H9 (cell line): Measurements from ENCODE around the gene COG3. TPM values are rescaled to one million over a fixed set of nuclear protein-coding genes. Genes with fewer than 3 reads are reported as not detected.

Experiments
- DNase-seq: peaks from one replicate; pipeline ENCODE4 v3.0.0-alpha.2; 2017
- H2AFZ ChIP-seq: one replicate; pipeline ENCODE4 v1.6.1; 2013; ENCODE audit warnings: mild to moderate bottlenecking, low read length, control low read depth, moderate library complexity
- H2AK5ac ChIP-seq: 2 replicates; pipeline ENCODE4 v1.6.1; 2013; ENCODE audit warnings: low read length, control low read depth, mixed read lengths; ENCODE audit not compliant: insufficient read length
- H2BK120ac ChIP-seq: one replicate; pipeline ENCODE4 v1.6.1; 2013; ENCODE audit warnings: low read depth, mild to moderate bottlenecking, low read length, control low read depth, inconsistent platforms; ENCODE audit not compliant: poor library complexity, severe bottlenecking
- H2BK12ac ChIP-seq: 2 replicates; pipeline ENCODE4 v1.6.1; 2013; ENCODE audit warnings: low read length, control low read depth, mixed read lengths, low read depth; ENCODE audit not compliant: insufficient read length
- H2BK15ac ChIP-seq: 2 replicates; pipeline ENCODE4 v1.6.1; 2013; ENCODE audit warnings: low read depth, low read length, control low read depth
- H2BK20ac ChIP-seq: one replicate; pipeline ENCODE4 v1.6.1; 2013; ENCODE audit warnings: low read depth, mild to moderate bottlenecking, low read length, control low read depth, inconsistent platforms; ENCODE audit not compliant: poor library complexity, severe bottlenecking
- H2BK5ac ChIP-seq: 2 replicates; pipeline ENCODE4 v1.6.1; 2013; ENCODE audit warnings: low read length, control low read depth, mixed read lengths; ENCODE audit not compliant: insufficient read length
- H3K14ac ChIP-seq: 2 replicates; pipeline ENCODE4 v1.6.1; 2013; ENCODE audit warnings: low read length, control low read depth; ENCODE audit not compliant: insufficient read depth
- H3K18ac ChIP-seq: 2 replicates; pipeline ENCODE4 v1.6.1; 2013; ENCODE audit warnings: low read depth, mild to moderate bottlenecking, mixed read lengths, low read length, control low read depth; ENCODE audit not compliant: insufficient read length
- H3K23ac ChIP-seq: 2 replicates; pipeline ENCODE4 v1.6.1; 2013; ENCODE audit warnings: low read length, control low read depth, mixed read lengths, low read depth; ENCODE audit not compliant: insufficient read length
- H3K23me2 ChIP-seq: 2 replicates; pipeline ENCODE4 v1.6.1; 2013; ENCODE audit warnings: low read depth, mild to moderate bottlenecking, mixed read lengths, low read length, control low read depth; ENCODE audit not compliant: insufficient read length, poor library complexity, severe bottlenecking
- H3K27ac ChIP-seq: 2 replicates; pipeline ENCODE4 v1.5.1; 2013; ENCODE audit warnings: low read length, control low read depth, mixed read lengths, low read depth; ENCODE audit not compliant: insufficient read length
- H3K27me3 ChIP-seq: 2 replicates; pipeline ENCODE4 v1.6.1; 2013; ENCODE audit warnings: low read length, control low read depth, inconsistent platforms; ENCODE audit not compliant: insufficient read depth
- H3K4ac ChIP-seq: 2 replicates; pipeline ENCODE4 v1.6.1; 2013; ENCODE audit warnings: low read depth, mild to moderate bottlenecking, control low read depth, inconsistent platforms, low read length, moderate library complexity
- H3K4me1 ChIP-seq: 2 replicates; pipeline ENCODE4 v1.6.1; 2013; ENCODE audit warnings: low read length, control low read depth, inconsistent platforms; ENCODE audit not compliant: insufficient read depth
- H3K4me2 ChIP-seq: 2 replicates; pipeline ENCODE4 v1.6.1; 2013; ENCODE audit warnings: low read length, control low read depth, mixed read lengths; ENCODE audit not compliant: insufficient read length, insufficient read depth
- H3K56ac ChIP-seq: 2 replicates; pipeline ENCODE4 v1.6.1; 2013; ENCODE audit warnings: low read depth, mild to moderate bottlenecking, mixed read lengths, low read length, control low read depth; ENCODE audit not compliant: insufficient read length
- H3K79me1 ChIP-seq: 2 replicates; pipeline ENCODE4 v1.6.1; 2013; ENCODE audit warnings: low read depth, mild to moderate bottlenecking, moderate library complexity, low read length, control low read depth, inconsistent platforms; ENCODE audit not compliant: insufficient read depth, poor library complexity, severe bottlenecking
- H3K79me2 ChIP-seq: 2 replicates; pipeline ENCODE4 v1.6.1; 2013; ENCODE audit warnings: low read length, control low read depth, inconsistent platforms; ENCODE audit not compliant: insufficient read depth
- H3K9ac ChIP-seq: 2 replicates; pipeline ENCODE4 v1.6.1; 2013; ENCODE audit warnings: low read length, control low read depth, mixed read lengths; ENCODE audit not compliant: insufficient read length; ENCODE audit errors: extremely low read depth
- H3K9me3 ChIP-seq: one replicate; pipeline ENCODE4 v1.6.1; 2013; ENCODE audit warnings: low read depth, low read length, inconsistent platforms; ENCODE audit not compliant: control insufficient read depth
- H3T11ph ChIP-seq: one replicate; pipeline ENCODE4 v1.6.1; 2013; ENCODE audit warnings: mild to moderate bottlenecking, low read length, control low read depth, inconsistent platforms
- H4K20me1 ChIP-seq: one replicate; pipeline ENCODE4 v1.6.1; 2013; ENCODE audit not compliant: control insufficient read depth, insufficient read length, insufficient read depth
- H4K5ac ChIP-seq: 2 replicates; pipeline ENCODE4 v1.6.1; 2013; ENCODE audit warnings: low read depth, mild to moderate bottlenecking, mixed read lengths, low read length, control low read depth; ENCODE audit not compliant: insufficient read length
- H4K8ac ChIP-seq: replicated peaks from 2 replicates; pipeline ENCODE4 v1.6.1; 2013; ENCODE audit warnings: low read length, control low read depth, mixed read lengths, low read depth; ENCODE audit not compliant: insufficient read length
- H4K91ac ChIP-seq: 2 replicates; pipeline ENCODE4 v1.6.1; 2013; ENCODE audit warnings: low read depth, mild to moderate bottlenecking, moderate library complexity, mixed read lengths, low read length, control low read depth; ENCODE audit not compliant: insufficient read length
- H3K27ac Mint-ChIP-seq, 3 experiments: 2 replicates in 2 of 3; 3 replicates in 1 of 3; pipeline ENCODE4 v1.8.0; 2020 to 2021; ENCODE audit warnings: mixed read lengths in 3 of 3, mild to moderate bottlenecking in 1 of 3, moderate library complexity in 1 of 3
- H3K27me3 Mint-ChIP-seq: 2 replicates; pipeline ENCODE4 v1.8.0; 2021; ENCODE audit warnings: low read depth, mild to moderate bottlenecking, moderate library complexity, mixed read lengths
- H3K36me3 Mint-ChIP-seq, 3 experiments: 2 replicates in 2 of 3; 3 replicates in 1 of 3; pipeline ENCODE4 v1.8.0; 2020 to 2021; ENCODE audit warnings: low read depth in 3 of 3, mixed read lengths in 3 of 3; ENCODE audit not compliant: insufficient read depth in 1 of 3
- H3K4me1 Mint-ChIP-seq, 2 experiments: 2 replicates each; pipeline ENCODE4 v1.8.0; 2020; ENCODE audit warnings: mixed read lengths in 2 of 2
- H3K4me3 Mint-ChIP-seq, 2 experiments: 2 replicates in 1 of 2; 3 replicates in 1 of 2; pipeline ENCODE4 v1.8.0; 2020 to 2021; ENCODE audit warnings: mild to moderate bottlenecking in 2 of 2, mixed read lengths in 2 of 2, moderate library complexity in 1 of 2
- H3K9me3 Mint-ChIP-seq, 2 experiments: 2 replicates in 1 of 2; 3 replicates in 1 of 2; pipeline ENCODE4 v1.8.0; 2020; ENCODE audit warnings: mild to moderate bottlenecking in 2 of 2, mixed read lengths in 2 of 2, moderate library complexity in 1 of 2
- CTCF ChIP-seq: fragments of 200-600 bp; sonication (generic); conservative IDR thresholded peaks from 3 replicates; pipeline ENCODE4 v1.8.0; 2021; ENCODE audit warnings: antibody characterized with exemption, mild to moderate bottlenecking
- WGBS: extraction: QIAGEN DNeasy Blood & Tissue Kit; methylation state at CpG from one replicate; pipeline ENCODE4 v1.1.7; 2013; ENCODE audit warnings: missing lambda C conversion rate, low lambda C conversion rate, mixed read lengths; ENCODE audit not compliant: insufficient read length; ENCODE audit errors: extremely low coverage; 5-methylcytosine and 5-hydroxymethylcytosine counted together
- total RNA-seq: library from RNA; stranded (reverse); gene quantifications from 2 replicates; pipeline ENCODE4 v1.2.1, GENCODE V29; 2021

COG3 gene
- total RNA-seq, 1 experiment from 2014 or later: 16.5 TPM

GRCh38 chr13:45511310-45512097 is 46.8 kb downstream of the COG3 start:
- DNase-seq: no peak
- Histone ChIP-seq H2AFZ (no peak overlapping the region), H3K79me1 (no peaks in the 10 kb centered on the region), H3K4me1 (no peaks in the 10 kb centered on the region), H2BK15ac (no peak overlapping the region), H3K23me2 (no peaks in the 10 kb centered on the region), H2BK20ac (no peak overlapping the region), H3K9me3 (no peaks in the 10 kb centered on the region), H3K9ac (no peak overlapping the region), H2BK12ac (no peak overlapping the region), H3K56ac (no peak overlapping the region), H3K4me2 (no peak overlapping the region), H4K20me1 (no peaks in the 10 kb centered on the region), H4K91ac (no peak overlapping the region), H2BK5ac (no peak overlapping the region), H2AK5ac (no peak overlapping the region), H3K18ac (no peak overlapping the region), H3K14ac (no peak overlapping the region), H3K79me2 (no peaks in the 10 kb centered on the region), H4K8ac (no peak overlapping the region), H3K4ac (no peak overlapping the region), H4K5ac (no peak overlapping the region), H3K27ac (no peak overlapping the region), H3T11ph (no peak overlapping the region), H2BK120ac (no peak overlapping the region), H3K23ac (no peak overlapping the region), H3K27me3 (no peaks in the 10 kb centered on the region)
- Mint-ChIP-seq H3K27ac (no peak overlapping the region), H3K4me3 (no peak overlapping the region), H3K36me3 (peaks cover 14 to 44% (median 43%) of the 10 kb centered on the region in 3 experiments; a peak in 6 of 7 replicates), H3K9me3 (no peaks in the 10 kb centered on the region), H3K4me1 (peaks cover 11 to 14% of the 10 kb centered on the region in 2 experiments), H3K27me3 (no peaks in the 10 kb centered on the region)
- TF ChIP-seq CTCF: peak; percentile 87
- no CpG with 5 or more reads among the region's 3 CpGs for WGBS
